SK-N-SH (cell line): ENCODE data around the gene MTERF2. TPM values are rescaled to one million over a fixed set of nuclear protein-coding genes. Genes with fewer than 3 reads are reported as not detected.
A peak's percentile ranks its signal among the peaks of the same experiment; 100 is the strongest.

Experiments
- CTCF ChIA-PET: fragments of 300-600, 350-600 bp; formaldehyde crosslinking; extraction: SDS; loops from one replicate; lab custom pipeline; 2021; lab: Yijun Ruan, JAX
- POLR2A ChIA-PET: fragments of 350-600 bp; sonication (Branson Sonifier 250); formaldehyde crosslinking; extraction: SDS; loops from one replicate; lab custom pipeline; 2020; ENCODE audit warnings: antibody characterized with exemption, inconsistent platforms; lab: Yijun Ruan, JAX
- DNase-seq: peaks from one replicate; pipeline ENCODE4 v3.0.0; 2012
- H2AFZ ChIP-seq: fragments of 200-600 bp; sonication (generic); 2 replicates; pipeline ENCODE4 v1.8.1; 2016; ENCODE audit warnings: antibody characterized with exemption, mild to moderate bottlenecking, low read depth
- H3F3A ChIP-seq: fragments of 200-600 bp; sonication (generic); replicated peaks from 2 replicates; pipeline ENCODE3; 2016; ENCODE audit warnings: antibody characterized with exemption, mild to moderate bottlenecking; ENCODE audit not compliant: insufficient read depth
- H3K27ac ChIP-seq, 2 experiments: fragments of 200-500 bp in 1 of 2; fragments of 200-600 bp in 1 of 2; sonication (Bioruptor generic) in 1 of 2; sonication (generic), shearing (Covaris generic) in 1 of 2; 2 replicates each; pipeline versions ENCODE4 v1.5.1 to v1.6.1; 2014 to 2016; ENCODE audit warnings: low read depth in 2 of 2, inconsistent platforms in 1 of 2, low read length in 1 of 2, mild to moderate bottlenecking in 1 of 2, mixed read lengths in 1 of 2
- H3K27me3 ChIP-seq: fragments of 200-600 bp; sonication (generic), shearing (Covaris generic); 2 replicates; pipeline ENCODE4 v1.6.1; 2016; ENCODE audit warnings: mixed run types; ENCODE audit not compliant: insufficient read depth
- H3K36me3 ChIP-seq, 2 experiments: fragments of 200-500 bp in 1 of 2; fragments of 200-600 bp in 1 of 2; sonication (Bioruptor generic) in 1 of 2; sonication (generic) in 1 of 2; replicated peaks in 1 of 2; 2 replicates each; pipeline versions ENCODE3 to v1.5.1; 2014 to 2016; ENCODE audit warnings: low read length in 1 of 2, mild to moderate bottlenecking in 1 of 2; ENCODE audit not compliant: insufficient read depth in 2 of 2, control insufficient read depth in 1 of 2
- H3K4me1 ChIP-seq, 2 experiments: fragments of 200-500 bp in 1 of 2; fragments of 200-600 bp in 1 of 2; sonication (Bioruptor generic) in 1 of 2; sonication (generic), shearing (Covaris generic) in 1 of 2; 2 replicates each; pipeline versions ENCODE4 v1.5.1 to v1.6.1; 2014 to 2016; ENCODE audit warnings: low read depth in 1 of 2, low read length in 1 of 2, mixed run types in 1 of 2; ENCODE audit not compliant: insufficient read depth in 2 of 2, control insufficient read depth in 1 of 2
- H3K4me2 ChIP-seq: fragments of 200-600 bp; sonication (generic), shearing (Covaris generic); 2 replicates; pipeline ENCODE4 v1.6.1; 2017; ENCODE audit warnings: mixed run types
- H3K4me3 ChIP-seq, 2 experiments: fragments of 200-500 bp in 1 of 2; fragments of 200-600 bp in 1 of 2; sonication (Bioruptor generic) in 1 of 2; sonication (generic), shearing (Covaris generic) in 1 of 2; 2 replicates each; pipeline versions ENCODE4 v1.5.1 to v1.8.1; 2014 to 2016; ENCODE audit warnings: low read depth in 2 of 2, inconsistent platforms in 1 of 2, low read length in 1 of 2, mild to moderate bottlenecking in 1 of 2, mixed read lengths in 1 of 2, moderate library complexity in 1 of 2
- H3K79me2 ChIP-seq: fragments of 200-600 bp; sonication (generic); 2 replicates; pipeline ENCODE4 v1.8.1; 2017; ENCODE audit warnings: mild to moderate bottlenecking; ENCODE audit not compliant: insufficient read depth
- H3K9ac ChIP-seq: fragments of 200-600 bp; sonication (generic); 2 replicates; pipeline ENCODE4 v1.6.1; 2017; ENCODE audit warnings: mixed run types
- H3K9me2 ChIP-seq: fragments of 200-600 bp; sonication (generic); 2 replicates; pipeline ENCODE4 v1.6.1; 2017; ENCODE audit warnings: mixed run types
- H3K9me3 ChIP-seq: fragments of 200-600 bp; sonication (generic); 2 replicates; pipeline ENCODE4 v1.6.1; 2017; ENCODE audit warnings: mixed run types, mild to moderate bottlenecking, moderate library complexity
- H4K20me1 ChIP-seq: fragments of 200-600 bp; sonication (generic); 2 replicates; pipeline ENCODE4 v1.6.1; 2017; ENCODE audit warnings: mild to moderate bottlenecking, mixed run types; ENCODE audit not compliant: insufficient read depth
- CHD2 ChIP-seq: fragments of 150-350 bp; IDR thresholded peaks from 2 replicates; pipeline ENCODE4 v1.6.1; 2018; ENCODE audit warnings: low read length; ENCODE audit not compliant: partially characterized antibody
- CTCF ChIP-seq: fragments of 200-600 bp; sonication (generic); IDR thresholded peaks from 2 replicates; pipeline ENCODE4 v1.6.1; 2017; ENCODE audit warnings: antibody characterized with exemption, mild to moderate bottlenecking, moderate library complexity
- EZH2phosphoT487 ChIP-seq: fragments of 200-600 bp; sonication (generic); IDR thresholded peaks from 2 replicates; pipeline ENCODE4 v1.6.1; 2017; ENCODE audit warnings: low read depth, mixed run types, mild to moderate bottlenecking, antibody characterized with exemption, moderate library complexity, borderline replicate concordance
- JUND ChIP-seq: IDR thresholded peaks from 2 replicates; pipeline ENCODE4 v1.4.0; 2012
- MAX ChIP-seq: IDR thresholded peaks from 2 replicates; pipeline ENCODE4 v1.4.0; 2012; ENCODE audit warnings: low read depth
- MXI1 ChIP-seq: IDR thresholded peaks from 2 replicates; pipeline ENCODE4 v1.6.1; 2012; ENCODE audit warnings: mild to moderate bottlenecking, low read depth, low read length, improper control_type of control experiment
- PBX3 ChIP-seq: IDR thresholded peaks from 2 replicates; pipeline ENCODE4; 2012
- POLR2AphosphoS5 ChIP-seq: IDR thresholded peaks from 2 replicates; pipeline ENCODE4 v1.6.1; 2012; ENCODE audit warnings: low read depth, low read length
- REST ChIP-seq: IDR thresholded peaks from 2 replicates; pipeline ENCODE4 v1.6.1; 2012; ENCODE audit warnings: mild to moderate bottlenecking, low read depth, low read length, moderate library complexity
- RFX5 ChIP-seq: IDR thresholded peaks from 2 replicates; pipeline ENCODE4 v1.6.1; 2012; ENCODE audit warnings: mild to moderate bottlenecking, improper control_type of control experiment, low read length
- SIN3A ChIP-seq: IDR thresholded peaks from 2 replicates; pipeline ENCODE4 v1.6.1; 2012; ENCODE audit warnings: low read depth, mild to moderate bottlenecking, low read length, moderate library complexity, borderline replicate concordance
- TAF1 ChIP-seq: IDR thresholded peaks from 2 replicates; pipeline ENCODE4 v1.6.1; 2012; ENCODE audit warnings: low read depth, mild to moderate bottlenecking, low read length, moderate library complexity, borderline replicate concordance
- USF1 ChIP-seq: IDR thresholded peaks from 2 replicates; pipeline ENCODE4 v1.4.0; 2012; ENCODE audit warnings: low read depth, borderline replicate concordance
- WGBS: methylation state at CpG from one replicate; pipeline ENCODE4 v1.1.6; 2017; ENCODE audit warnings: low lambda C conversion rate; 5-methylcytosine and 5-hydroxymethylcytosine counted together
- polyA plus RNA-seq, 3 experiments: library from polyadenylated mRNA; depleted of rRNA; stranded (reverse); fragments of >200 nt; gene quantifications; 2 replicates each; pipeline ENCODE4 v1.2.3, GENCODE V29; 2012

Gene MTERF2
- 5.9 and 9.6 TPM in 2 replicates for polyA plus RNA-seq (2012; rRNA removed)
- polyA plus RNA-seq (2012; cell fraction: cytosol; rRNA removed), result 4.9 and 6.4 TPM in 2 replicates
- 16.2 and 33.1 TPM in 2 replicates for polyA plus RNA-seq (2012; cell fraction: nucleus; rRNA removed)

GRCh38 chr12:106986625-106987389 lies at the start of gene MTERF2:
Gene MTERF2, minus strand, starts transcription at chr12:106987146. Its CDS starts 8,432 bp downstream, at chr12:106978714.
- H3K27me3 ChIP-seq, result no peaks in the 10 kb centered on the region
- peaks cover 14 to 17% of the 10 kb centered on the region in 2 experiments for H3K36me3 ChIP-seq
- H3K9me3 ChIP-seq, result no peaks in the 10 kb centered on the region
- ChIA-PET CTCF (interaction anchor here (0.6 to 1.1 kb wide), 5 partner anchors 15 to 704 kb away, joined by 3 to 6 read pairs (median 3); partner anchors contain the start of gene TMEM263), POLR2A (interaction anchor here (0.6 to 1.5 kb wide), 7 partner anchors 9 to 425 kb away, joined by 3 to 7 read pairs (median 4); partner anchors contain the start of gene TMEM263)
- peak within 1 kb of the TSS; percentile 76 for H3K4me2 ChIP-seq
- H4K20me1 ChIP-seq, result no peaks in the 10 kb centered on the region
- WGBS, result 1% methylated on average over 23 of the region's 50 CpGs
- TF ChIP-seq REST, result no peak
- peak; percentile 28 for TF ChIP-seq PBX3
- TF ChIP-seq RFX5, result peak; percentile 51; the same call in 1 of the 2 replicates
- TF ChIP-seq JUND, result no peak
- peak; percentile 71 for TF ChIP-seq POLR2AphosphoS5
- TF ChIP-seq TAF1, result peak; percentile 55; the same call in 1 of the 2 replicates
- 0 out of 2 replicates have a peak, but pooled peaks have one; percentile 9 for TF ChIP-seq CTCF
- TF ChIP-seq MAX, result peak; percentile 96
- peak; percentile 65 for TF ChIP-seq CHD2
- peak; percentile 75; the same call in 1 of the 2 replicates for TF ChIP-seq SIN3A
- no peak for TF ChIP-seq EZH2phosphoT487
- peak; percentile 82; the same call in 1 of the 2 replicates for TF ChIP-seq MXI1
- peak; percentile 54; the same call in 1 of the 2 replicates for TF ChIP-seq USF1
- peak; percentile 96 for DNase-seq
- H3K9me2 ChIP-seq, result no peaks in the 10 kb centered on the region
- H2AFZ ChIP-seq, result peak within 1 kb of the TSS; percentile 84
- peak within 1 kb of the TSS; percentile 81 for H3K9ac ChIP-seq
- H3K4me1 ChIP-seq, result peaks cover 6 to 13% of the 10 kb centered on the region in 2 experiments; a peak in 2 of 4 replicates
- H3K4me3 ChIP-seq, result peak within 1 kb of the TSS; percentile 65 to 72
- peaks cover 8% of the 10 kb centered on the region for H3F3A ChIP-seq
- peak within 1 kb of the TSS; percentile 76 to 80 for H3K27ac ChIP-seq
- H3K79me2 ChIP-seq, result peaks cover 17% of the 10 kb centered on the region
